AG10803 (cell line): ENCODE measurements around the gene MTUS2.
"Not testable (repeated sequence)": the region's sequence is repeated elsewhere in the genome, so short reads cannot be mapped to it uniquely, and the experiment has no call there.

Source experiments
- DNase-seq: peaks from one replicate; pipeline ENCODE4 v3.0.0; 2010; ENCODE audit warnings: low read depth
- H3K4me3 ChIP-seq: 2 replicates; pipeline ENCODE4 v1.5.1; 2011; ENCODE audit warnings: mild to moderate bottlenecking, low read length, control low read depth
- TF ChIP-seq, protein P1 (sequence below): conservative IDR thresholded peaks from 2 replicates; pipeline ENCODE4 v1.5.1; 2011; ENCODE audit warnings: mild to moderate bottlenecking, low read length, control low read depth, inconsistent platforms

Gene MTUS2

GRCh38 chr13:29324601-29325000 is 504.5 kb downstream of the MTUS2 start:
- DNase-seq, result no peak
- no peak overlapping the region for H3K4me3 ChIP-seq
- TF ChIP-seq, protein P1, sequence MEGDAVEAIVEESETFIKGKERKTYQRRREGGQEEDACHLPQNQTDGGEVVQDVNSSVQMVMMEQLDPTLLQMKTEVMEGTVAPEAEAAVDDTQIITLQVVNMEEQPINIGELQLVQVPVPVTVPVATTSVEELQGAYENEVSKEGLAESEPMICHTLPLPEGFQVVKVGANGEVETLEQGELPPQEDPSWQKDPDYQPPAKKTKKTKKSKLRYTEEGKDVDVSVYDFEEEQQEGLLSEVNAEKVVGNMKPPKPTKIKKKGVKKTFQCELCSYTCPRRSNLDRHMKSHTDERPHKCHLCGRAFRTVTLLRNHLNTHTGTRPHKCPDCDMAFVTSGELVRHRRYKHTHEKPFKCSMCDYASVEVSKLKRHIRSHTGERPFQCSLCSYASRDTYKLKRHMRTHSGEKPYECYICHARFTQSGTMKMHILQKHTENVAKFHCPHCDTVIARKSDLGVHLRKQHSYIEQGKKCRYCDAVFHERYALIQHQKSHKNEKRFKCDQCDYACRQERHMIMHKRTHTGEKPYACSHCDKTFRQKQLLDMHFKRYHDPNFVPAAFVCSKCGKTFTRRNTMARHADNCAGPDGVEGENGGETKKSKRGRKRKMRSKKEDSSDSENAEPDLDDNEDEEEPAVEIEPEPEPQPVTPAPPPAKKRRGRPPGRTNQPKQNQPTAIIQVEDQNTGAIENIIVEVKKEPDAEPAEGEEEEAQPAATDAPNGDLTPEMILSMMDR, result no peak

DNA sequence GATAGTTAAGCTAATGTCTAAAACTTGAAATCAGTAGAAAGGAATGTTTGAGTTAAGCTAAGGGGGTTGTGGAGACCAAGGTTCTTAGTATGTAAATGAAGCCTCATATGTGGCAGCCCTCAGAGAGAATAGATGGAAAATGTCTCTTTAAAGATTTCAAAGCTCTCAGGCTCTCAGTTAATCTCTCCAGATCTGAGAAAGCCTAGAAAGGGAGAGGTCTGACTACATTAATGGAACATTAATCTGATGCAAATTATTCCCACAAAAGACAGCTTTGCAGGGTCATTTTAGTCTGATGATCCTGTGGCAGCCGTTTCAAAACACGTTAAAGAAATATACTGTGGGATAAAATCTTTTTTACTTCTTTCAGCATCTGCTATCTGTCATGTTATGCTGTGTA is 508.4 kb downstream of the MTUS2 start:
- TF ChIP-seq, protein P1, result no peak
- H3K4me3 ChIP-seq, result no peak overlapping the region
- DNase-seq, result no peak

GRCh38 chr13:29336356-29336755 is 516.2 kb downstream of the MTUS2 start:
- no peak for DNase-seq
- no peak overlapping the region for H3K4me3 ChIP-seq
- TF ChIP-seq, protein P1, result no peak

DNA sequence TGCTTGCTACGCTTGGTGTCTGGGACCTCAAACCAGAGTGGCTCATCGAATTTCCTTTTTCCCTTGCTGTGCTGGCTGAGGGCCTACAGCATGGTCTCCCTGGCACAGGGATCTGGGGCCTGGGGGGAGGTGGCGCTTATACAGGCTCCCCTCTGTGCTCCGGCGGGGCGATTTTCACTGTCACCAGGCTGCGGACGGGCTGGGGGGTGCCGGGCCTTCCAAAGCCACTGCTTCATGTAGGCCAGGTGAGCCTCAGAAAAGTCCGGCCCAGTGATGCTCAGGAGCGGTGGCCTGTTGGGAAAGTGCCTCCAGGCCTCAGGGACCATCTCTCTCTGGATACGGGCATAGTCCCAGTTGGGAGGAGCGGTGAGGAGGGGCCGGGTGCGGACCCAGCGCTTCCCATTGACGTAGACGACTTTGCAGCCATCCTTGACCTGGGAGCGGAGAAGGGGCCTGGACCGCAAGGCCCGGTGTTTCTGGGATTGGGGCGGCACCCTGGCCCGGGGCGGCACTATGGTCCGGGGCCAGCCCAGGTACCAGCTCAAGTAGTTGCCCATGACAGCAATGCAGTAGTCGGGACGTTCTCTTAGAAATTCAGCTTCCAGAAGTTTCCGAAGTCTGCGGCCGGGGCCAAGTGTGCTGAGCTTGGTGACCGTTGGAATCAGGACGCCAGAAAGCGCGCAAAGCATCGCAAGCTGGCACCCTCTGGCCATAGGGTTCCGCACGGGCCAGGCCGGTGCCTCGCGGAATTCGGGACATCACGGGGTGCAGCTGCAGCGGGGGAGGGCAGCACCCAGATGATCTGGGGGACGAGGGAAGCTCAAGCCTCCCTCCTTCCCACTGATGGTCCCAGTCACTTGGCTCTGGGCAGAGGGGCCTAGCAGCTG is 519.5 kb downstream of the MTUS2 start:
- no peak for DNase-seq
- TF ChIP-seq, protein P1, result no peak
- H3K4me3 ChIP-seq, result no peak overlapping the region

DNA sequence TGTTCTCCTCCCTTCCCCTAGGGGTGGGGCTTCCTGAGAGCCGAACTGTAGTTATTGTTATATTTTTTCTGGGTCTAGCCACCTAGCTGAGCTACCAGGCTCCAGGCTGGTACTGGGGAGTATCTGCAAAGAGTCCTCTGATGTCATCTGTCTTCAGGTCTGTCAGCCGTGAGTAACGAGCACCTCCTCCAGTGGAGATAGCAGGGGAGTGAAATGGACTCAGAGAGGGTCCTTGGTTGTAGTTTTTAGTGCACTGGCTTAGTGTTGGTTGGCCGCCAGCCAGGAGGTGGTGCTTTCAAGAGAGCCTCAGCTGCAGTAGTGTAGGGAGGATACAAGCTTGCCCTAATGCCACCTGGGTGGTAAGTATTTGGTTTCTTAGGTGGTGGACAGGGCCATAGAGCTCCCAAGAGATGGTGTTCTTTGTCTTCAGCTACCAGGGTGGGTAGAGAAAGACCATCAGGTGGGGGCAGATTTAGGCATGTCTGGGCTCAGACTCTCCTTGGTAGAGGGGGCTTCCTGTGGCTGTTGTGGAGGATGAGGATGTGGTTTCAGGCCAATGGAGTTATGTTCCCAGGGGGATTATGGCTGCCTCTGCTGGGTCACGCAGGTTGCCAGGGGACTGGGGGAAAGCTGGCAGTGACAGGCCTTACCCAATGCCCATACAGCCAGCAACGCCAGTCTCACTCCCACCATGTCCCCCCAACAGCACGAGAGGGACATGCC is 525.9 kb downstream of the MTUS2 start:
- not testable (repeated sequence) for H3K4me3 ChIP-seq, DNase-seq

DNA sequence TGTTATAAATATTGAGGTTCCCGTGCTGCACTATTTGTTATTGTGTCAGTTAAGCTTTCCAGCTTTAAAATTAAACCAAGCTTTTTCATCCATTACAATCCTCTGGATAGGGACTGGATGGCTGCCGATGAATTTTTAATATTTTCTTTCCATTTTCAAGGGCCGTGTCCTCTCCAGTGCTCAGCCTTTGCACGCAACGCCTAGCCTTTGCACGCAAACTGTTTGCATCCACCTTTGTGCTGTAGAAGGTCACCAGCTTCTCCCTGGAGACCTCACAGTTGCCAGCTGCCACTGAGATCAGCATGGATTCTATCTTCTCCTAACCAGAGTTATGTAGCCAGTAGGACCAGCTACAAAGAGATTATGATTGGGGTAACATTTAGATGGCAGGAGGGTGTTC is 534.9 kb downstream of the MTUS2 start:
- TF ChIP-seq, protein P1, result no peak
- H3K4me3 ChIP-seq, result no peak overlapping the region
- DNase-seq, result no peak

DNA sequence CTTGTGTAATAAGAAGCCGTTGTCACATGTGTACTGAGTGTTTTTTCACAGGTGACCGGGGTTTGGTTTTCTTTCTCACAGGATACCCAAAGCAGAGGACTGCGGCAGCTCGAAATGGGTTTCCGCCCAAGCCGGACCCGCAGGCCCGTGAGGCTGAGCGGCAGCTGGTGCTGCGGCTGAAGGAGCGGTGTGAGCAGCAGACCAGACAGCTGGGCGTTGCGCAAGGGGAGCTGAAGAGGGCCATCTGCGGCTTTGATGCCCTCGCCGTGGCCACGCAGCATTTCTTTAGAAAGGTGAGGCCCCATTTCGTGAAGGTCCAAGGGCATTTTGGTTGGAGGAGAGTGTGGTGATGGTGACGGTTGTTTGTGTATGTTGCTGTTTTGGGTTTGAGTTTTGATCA is 539.0 kb downstream of the MTUS2 start:
- DNase-seq, result no peak
- H3K4me3 ChIP-seq, result no peak overlapping the region
- TF ChIP-seq, protein P1, result no peak
